PFSK-1 (cell line): ENCODE measurements around the gene H1-8.

Experiments
- FOXP2 ChIP-seq: optimal IDR thresholded peaks from 2 replicates; pipeline ENCODE3; 2011; ENCODE audit warnings: borderline replicate concordance, control low read depth, inconsistent platforms; ENCODE audit not compliant: insufficient read depth; ENCODE audit errors: extremely low read length, extremely low read depth
- POLR2AphosphoS5 ChIP-seq: IDR thresholded peaks from 2 replicates; pipeline ENCODE4 v1.6.1; 2012; ENCODE audit warnings: low read depth, mild to moderate bottlenecking, control low read depth, low read length, moderate library complexity
- SIN3A ChIP-seq: IDR thresholded peaks from 2 replicates; pipeline ENCODE4 v1.6.1; 2012; ENCODE audit warnings: mild to moderate bottlenecking, low read length, moderate library complexity, borderline replicate concordance; ENCODE audit not compliant: insufficient read depth
- TAF1 ChIP-seq: IDR thresholded peaks from 2 replicates; pipeline ENCODE4 v1.6.1; 2012; ENCODE audit warnings: low read length, control low read depth, borderline replicate concordance; ENCODE audit not compliant: insufficient read depth
- TF ChIP-seq, protein P1 (sequence below), 2 experiments: IDR thresholded peaks; 2 replicates each; pipeline versions ENCODE4 v1.6.1 to v1.8.0; 2011 to 2012; ENCODE audit warnings: low read depth in 2 of 2, low read length in 2 of 2, control low read depth in 1 of 2, inconsistent platforms in 1 of 2, mild to moderate bottlenecking in 1 of 2, moderate library complexity in 1 of 2; ENCODE audit not compliant: insufficient read depth in 1 of 2

Gene H1-8

DNA sequence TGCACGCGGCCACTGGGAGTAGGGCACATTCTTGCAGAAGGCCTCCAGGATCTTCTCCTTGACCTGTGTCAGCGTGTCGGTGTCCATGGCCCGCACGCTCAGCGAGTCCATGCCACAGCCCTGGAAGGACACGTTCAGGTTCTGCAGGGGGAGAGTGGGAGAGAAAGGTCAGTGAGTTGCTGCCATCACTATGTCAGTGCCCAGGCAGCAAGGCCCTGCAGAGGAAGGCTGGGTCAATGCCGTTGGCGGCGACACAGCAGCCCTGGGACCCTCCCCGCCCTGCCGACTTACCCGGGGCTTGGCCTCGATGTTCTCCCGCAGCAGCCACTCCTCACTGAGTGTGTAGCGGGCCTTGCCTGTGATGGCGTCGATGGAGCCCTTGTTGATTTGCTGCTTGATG lies 19.8 kb downstream of the H1-8 start:
- TF ChIP-seq SIN3A (no peak), POLR2AphosphoS5 (no peak), FOXP2 (no peak), TAF1 (no peak)
- TF ChIP-seq, protein P1, sequence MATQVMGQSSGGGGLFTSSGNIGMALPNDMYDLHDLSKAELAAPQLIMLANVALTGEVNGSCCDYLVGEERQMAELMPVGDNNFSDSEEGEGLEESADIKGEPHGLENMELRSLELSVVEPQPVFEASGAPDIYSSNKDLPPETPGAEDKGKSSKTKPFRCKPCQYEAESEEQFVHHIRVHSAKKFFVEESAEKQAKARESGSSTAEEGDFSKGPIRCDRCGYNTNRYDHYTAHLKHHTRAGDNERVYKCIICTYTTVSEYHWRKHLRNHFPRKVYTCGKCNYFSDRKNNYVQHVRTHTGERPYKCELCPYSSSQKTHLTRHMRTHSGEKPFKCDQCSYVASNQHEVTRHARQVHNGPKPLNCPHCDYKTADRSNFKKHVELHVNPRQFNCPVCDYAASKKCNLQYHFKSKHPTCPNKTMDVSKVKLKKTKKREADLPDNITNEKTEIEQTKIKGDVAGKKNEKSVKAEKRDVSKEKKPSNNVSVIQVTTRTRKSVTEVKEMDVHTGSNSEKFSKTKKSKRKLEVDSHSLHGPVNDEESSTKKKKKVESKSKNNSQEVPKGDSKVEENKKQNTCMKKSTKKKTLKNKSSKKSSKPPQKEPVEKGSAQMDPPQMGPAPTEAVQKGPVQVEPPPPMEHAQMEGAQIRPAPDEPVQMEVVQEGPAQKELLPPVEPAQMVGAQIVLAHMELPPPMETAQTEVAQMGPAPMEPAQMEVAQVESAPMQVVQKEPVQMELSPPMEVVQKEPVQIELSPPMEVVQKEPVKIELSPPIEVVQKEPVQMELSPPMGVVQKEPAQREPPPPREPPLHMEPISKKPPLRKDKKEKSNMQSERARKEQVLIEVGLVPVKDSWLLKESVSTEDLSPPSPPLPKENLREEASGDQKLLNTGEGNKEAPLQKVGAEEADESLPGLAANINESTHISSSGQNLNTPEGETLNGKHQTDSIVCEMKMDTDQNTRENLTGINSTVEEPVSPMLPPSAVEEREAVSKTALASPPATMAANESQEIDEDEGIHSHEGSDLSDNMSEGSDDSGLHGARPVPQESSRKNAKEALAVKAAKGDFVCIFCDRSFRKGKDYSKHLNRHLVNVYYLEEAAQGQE (IDR thresholded peaks at IDR 0.05; ENCODE audit: insufficient read depth in 1 of 2, low read depth in 2 of 2, low read length in 2 of 2), result no peak

DNA sequence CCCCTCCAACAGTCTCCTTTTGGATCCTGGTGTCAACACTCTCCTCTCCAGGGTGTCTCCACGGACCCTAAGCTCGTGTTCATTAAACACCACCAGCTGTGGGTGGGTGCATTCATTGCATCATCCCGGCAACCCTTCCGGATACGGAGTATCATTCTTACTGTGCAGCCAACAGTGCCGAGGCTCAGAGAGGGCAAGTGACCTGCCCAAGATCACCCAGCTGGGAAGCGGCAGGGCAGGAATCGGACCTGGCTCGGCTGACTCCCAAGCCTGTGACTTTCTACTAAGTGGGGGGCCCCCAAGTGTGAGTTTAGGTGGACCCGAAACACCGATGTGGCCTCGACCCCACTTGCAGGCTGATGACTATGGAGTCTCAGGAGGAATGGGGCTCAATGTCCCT lies 20.4 kb downstream of the H1-8 start:
- TF ChIP-seq POLR2AphosphoS5, result no peak
- no peak for TF ChIP-seq TAF1
- no peak for TF ChIP-seq SIN3A
- no peak for TF ChIP-seq FOXP2
- TF ChIP-seq, protein P1 (IDR thresholded peaks at IDR 0.05; ENCODE audit: insufficient read depth in 1 of 2, low read depth in 2 of 2, low read length in 2 of 2), result no peak

DNA sequence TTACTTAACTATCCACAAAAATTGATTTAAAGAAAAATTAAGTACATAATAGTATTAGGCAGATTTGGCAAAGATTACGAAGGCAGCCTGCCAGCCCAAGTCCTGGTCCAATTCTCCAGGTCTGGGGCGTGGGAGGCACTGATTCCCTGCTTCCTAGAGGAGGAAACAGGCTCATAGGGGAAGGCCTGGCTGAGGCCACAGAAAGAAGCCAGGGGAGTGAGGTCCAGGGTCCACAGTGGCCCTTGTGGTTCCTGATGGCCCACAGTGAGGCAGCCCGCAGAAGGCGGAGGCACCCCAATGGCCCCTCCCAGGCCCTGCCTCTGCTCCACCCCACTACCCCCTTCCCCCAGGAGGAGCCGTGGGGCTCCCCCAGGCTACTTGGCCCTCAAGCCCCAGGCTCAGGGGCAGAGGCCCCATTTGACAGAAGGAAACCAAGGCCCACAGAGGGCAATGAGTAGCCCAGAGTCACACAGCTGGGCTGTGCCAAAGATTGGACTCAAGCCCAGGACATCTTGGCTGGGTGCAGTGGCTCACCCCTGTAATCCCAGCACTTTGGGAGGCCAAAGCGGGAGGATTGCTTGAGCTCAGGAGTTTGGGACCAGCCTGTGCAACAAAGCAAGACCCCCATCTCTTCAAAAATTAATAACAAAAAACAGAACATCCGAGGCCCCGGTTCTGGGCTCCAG lies 21.0 kb downstream of the H1-8 start:
- TF ChIP-seq FOXP2, result no peak
- TF ChIP-seq TAF1, result no peak
- TF ChIP-seq, protein P1 (IDR thresholded peaks at IDR 0.05; ENCODE audit: insufficient read depth in 1 of 2, low read depth in 2 of 2, low read length in 2 of 2), result no peak
- no peak for TF ChIP-seq POLR2AphosphoS5
- no peak for TF ChIP-seq SIN3A

DNA sequence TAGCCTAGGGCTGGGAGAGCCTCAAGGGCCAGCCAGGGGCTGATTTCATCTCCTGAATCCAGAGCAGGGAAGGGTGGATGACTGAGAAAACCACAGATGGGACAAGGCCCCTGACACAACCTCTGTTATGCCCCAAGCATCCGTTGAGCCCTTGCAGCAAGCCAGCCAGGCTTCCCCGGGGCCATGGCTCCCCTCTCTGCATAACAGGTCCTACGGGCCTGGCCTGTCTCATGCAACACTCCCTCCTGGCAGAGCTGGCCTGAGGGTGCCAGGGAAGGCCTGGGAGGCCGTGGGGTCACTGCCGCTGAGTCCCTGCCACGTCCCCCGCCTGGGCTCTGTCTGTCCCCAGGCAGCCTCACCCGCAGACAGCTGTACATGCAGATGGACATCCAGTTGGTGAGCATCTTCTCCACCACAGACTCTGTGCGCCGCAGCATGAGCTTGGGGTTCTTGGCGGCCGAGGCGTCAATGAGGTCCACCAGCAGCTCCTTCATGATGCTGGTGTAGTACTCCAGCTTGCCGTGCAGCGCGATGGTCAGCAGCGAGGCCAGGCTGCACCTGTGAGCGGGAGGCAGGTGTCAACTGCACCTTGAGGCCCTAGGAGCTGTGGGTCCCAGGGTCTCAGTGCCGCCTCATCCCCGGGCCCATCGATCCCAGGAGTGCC lies 22.1 kb downstream of the H1-8 start:
- TF ChIP-seq TAF1, result no peak
- no peak for TF ChIP-seq POLR2AphosphoS5
- TF ChIP-seq, protein P1 (IDR thresholded peaks at IDR 0.05; ENCODE audit: insufficient read depth in 1 of 2, low read depth in 2 of 2, low read length in 2 of 2), result no peak
- no peak for TF ChIP-seq SIN3A
- no peak for TF ChIP-seq FOXP2
